H9 (cell line): ENCODE measurements around the gene SYCN. TPM values are rescaled to one million over a fixed set of nuclear protein-coding genes. Genes with fewer than 3 reads are reported as not detected.

Source experiments
- DNase-seq: peaks from one replicate; pipeline ENCODE4 v3.0.0-alpha.2; 2017
- H2AFZ ChIP-seq: one replicate; pipeline ENCODE4 v1.6.1; 2013; ENCODE audit warnings: mild to moderate bottlenecking, low read length, control low read depth, moderate library complexity
- H2AK5ac ChIP-seq: 2 replicates; pipeline ENCODE4 v1.6.1; 2013; ENCODE audit warnings: low read length, control low read depth, mixed read lengths; ENCODE audit not compliant: insufficient read length
- H2BK120ac ChIP-seq: one replicate; pipeline ENCODE4 v1.6.1; 2013; ENCODE audit warnings: low read depth, mild to moderate bottlenecking, low read length, control low read depth, inconsistent platforms; ENCODE audit not compliant: poor library complexity, severe bottlenecking
- H2BK12ac ChIP-seq: 2 replicates; pipeline ENCODE4 v1.6.1; 2013; ENCODE audit warnings: low read length, control low read depth, mixed read lengths, low read depth; ENCODE audit not compliant: insufficient read length
- H2BK15ac ChIP-seq: 2 replicates; pipeline ENCODE4 v1.6.1; 2013; ENCODE audit warnings: low read depth, low read length, control low read depth
- H2BK20ac ChIP-seq: one replicate; pipeline ENCODE4 v1.6.1; 2013; ENCODE audit warnings: low read depth, mild to moderate bottlenecking, low read length, control low read depth, inconsistent platforms; ENCODE audit not compliant: poor library complexity, severe bottlenecking
- H2BK5ac ChIP-seq: 2 replicates; pipeline ENCODE4 v1.6.1; 2013; ENCODE audit warnings: low read length, control low read depth, mixed read lengths; ENCODE audit not compliant: insufficient read length
- H3K14ac ChIP-seq: 2 replicates; pipeline ENCODE4 v1.6.1; 2013; ENCODE audit warnings: low read length, control low read depth; ENCODE audit not compliant: insufficient read depth
- H3K18ac ChIP-seq: 2 replicates; pipeline ENCODE4 v1.6.1; 2013; ENCODE audit warnings: low read depth, mild to moderate bottlenecking, mixed read lengths, low read length, control low read depth; ENCODE audit not compliant: insufficient read length
- H3K23ac ChIP-seq: 2 replicates; pipeline ENCODE4 v1.6.1; 2013; ENCODE audit warnings: low read length, control low read depth, mixed read lengths, low read depth; ENCODE audit not compliant: insufficient read length
- H3K23me2 ChIP-seq: 2 replicates; pipeline ENCODE4 v1.6.1; 2013; ENCODE audit warnings: low read depth, mild to moderate bottlenecking, mixed read lengths, low read length, control low read depth; ENCODE audit not compliant: insufficient read length, poor library complexity, severe bottlenecking
- H3K27ac ChIP-seq: 2 replicates; pipeline ENCODE4 v1.5.1; 2013; ENCODE audit warnings: low read length, control low read depth, mixed read lengths, low read depth; ENCODE audit not compliant: insufficient read length
- H3K27me3 ChIP-seq: 2 replicates; pipeline ENCODE4 v1.6.1; 2013; ENCODE audit warnings: low read length, control low read depth, inconsistent platforms; ENCODE audit not compliant: insufficient read depth
- H3K4ac ChIP-seq: 2 replicates; pipeline ENCODE4 v1.6.1; 2013; ENCODE audit warnings: low read depth, mild to moderate bottlenecking, control low read depth, inconsistent platforms, low read length, moderate library complexity
- H3K4me1 ChIP-seq: 2 replicates; pipeline ENCODE4 v1.6.1; 2013; ENCODE audit warnings: low read length, control low read depth, inconsistent platforms; ENCODE audit not compliant: insufficient read depth
- H3K4me2 ChIP-seq: 2 replicates; pipeline ENCODE4 v1.6.1; 2013; ENCODE audit warnings: low read length, control low read depth, mixed read lengths; ENCODE audit not compliant: insufficient read length, insufficient read depth
- H3K56ac ChIP-seq: 2 replicates; pipeline ENCODE4 v1.6.1; 2013; ENCODE audit warnings: low read depth, mild to moderate bottlenecking, mixed read lengths, low read length, control low read depth; ENCODE audit not compliant: insufficient read length
- H3K79me1 ChIP-seq: 2 replicates; pipeline ENCODE4 v1.6.1; 2013; ENCODE audit warnings: low read depth, mild to moderate bottlenecking, moderate library complexity, low read length, control low read depth, inconsistent platforms; ENCODE audit not compliant: insufficient read depth, poor library complexity, severe bottlenecking
- H3K79me2 ChIP-seq: 2 replicates; pipeline ENCODE4 v1.6.1; 2013; ENCODE audit warnings: low read length, control low read depth, inconsistent platforms; ENCODE audit not compliant: insufficient read depth
- H3K9ac ChIP-seq: 2 replicates; pipeline ENCODE4 v1.6.1; 2013; ENCODE audit warnings: low read length, control low read depth, mixed read lengths; ENCODE audit not compliant: insufficient read length; ENCODE audit errors: extremely low read depth
- H3K9me3 ChIP-seq: one replicate; pipeline ENCODE4 v1.6.1; 2013; ENCODE audit warnings: low read depth, low read length, inconsistent platforms; ENCODE audit not compliant: control insufficient read depth
- H3T11ph ChIP-seq: one replicate; pipeline ENCODE4 v1.6.1; 2013; ENCODE audit warnings: mild to moderate bottlenecking, low read length, control low read depth, inconsistent platforms
- H4K20me1 ChIP-seq: one replicate; pipeline ENCODE4 v1.6.1; 2013; ENCODE audit not compliant: control insufficient read depth, insufficient read length, insufficient read depth
- H4K5ac ChIP-seq: 2 replicates; pipeline ENCODE4 v1.6.1; 2013; ENCODE audit warnings: low read depth, mild to moderate bottlenecking, mixed read lengths, low read length, control low read depth; ENCODE audit not compliant: insufficient read length
- H4K8ac ChIP-seq: replicated peaks from 2 replicates; pipeline ENCODE4 v1.6.1; 2013; ENCODE audit warnings: low read length, control low read depth, mixed read lengths, low read depth; ENCODE audit not compliant: insufficient read length
- H4K91ac ChIP-seq: 2 replicates; pipeline ENCODE4 v1.6.1; 2013; ENCODE audit warnings: low read depth, mild to moderate bottlenecking, moderate library complexity, mixed read lengths, low read length, control low read depth; ENCODE audit not compliant: insufficient read length
- H3K27ac Mint-ChIP-seq, 3 experiments: 2 replicates in 2 of 3; 3 replicates in 1 of 3; pipeline ENCODE4 v1.8.0; 2020 to 2021; ENCODE audit warnings: mixed read lengths in 3 of 3, mild to moderate bottlenecking in 1 of 3, moderate library complexity in 1 of 3
- H3K27me3 Mint-ChIP-seq: 2 replicates; pipeline ENCODE4 v1.8.0; 2021; ENCODE audit warnings: low read depth, mild to moderate bottlenecking, moderate library complexity, mixed read lengths
- H3K36me3 Mint-ChIP-seq, 3 experiments: 2 replicates in 2 of 3; 3 replicates in 1 of 3; pipeline ENCODE4 v1.8.0; 2020 to 2021; ENCODE audit warnings: low read depth in 3 of 3, mixed read lengths in 3 of 3; ENCODE audit not compliant: insufficient read depth in 1 of 3
- H3K4me1 Mint-ChIP-seq, 2 experiments: 2 replicates each; pipeline ENCODE4 v1.8.0; 2020; ENCODE audit warnings: mixed read lengths in 2 of 2
- H3K4me3 Mint-ChIP-seq, 2 experiments: 2 replicates in 1 of 2; 3 replicates in 1 of 2; pipeline ENCODE4 v1.8.0; 2020 to 2021; ENCODE audit warnings: mild to moderate bottlenecking in 2 of 2, mixed read lengths in 2 of 2, moderate library complexity in 1 of 2
- H3K9me3 Mint-ChIP-seq, 2 experiments: 2 replicates in 1 of 2; 3 replicates in 1 of 2; pipeline ENCODE4 v1.8.0; 2020; ENCODE audit warnings: mild to moderate bottlenecking in 2 of 2, mixed read lengths in 2 of 2, moderate library complexity in 1 of 2
- CTCF ChIP-seq: fragments of 200-600 bp; sonication (generic); conservative IDR thresholded peaks from 3 replicates; pipeline ENCODE4 v1.8.0; 2021; ENCODE audit warnings: antibody characterized with exemption, mild to moderate bottlenecking
- WGBS: extraction: QIAGEN DNeasy Blood & Tissue Kit; methylation state at CpG from one replicate; pipeline ENCODE4 v1.1.7; 2013; ENCODE audit warnings: missing lambda C conversion rate, low lambda C conversion rate, mixed read lengths; ENCODE audit not compliant: insufficient read length; ENCODE audit errors: extremely low coverage; 5-methylcytosine and 5-hydroxymethylcytosine counted together
- total RNA-seq: library from RNA; stranded (reverse); gene quantifications from 2 replicates; pipeline ENCODE4 v1.2.1, GENCODE V29; 2021

SYCN gene
- total RNA-seq, 1 experiment from 2014 or later: not detected

DNA sequence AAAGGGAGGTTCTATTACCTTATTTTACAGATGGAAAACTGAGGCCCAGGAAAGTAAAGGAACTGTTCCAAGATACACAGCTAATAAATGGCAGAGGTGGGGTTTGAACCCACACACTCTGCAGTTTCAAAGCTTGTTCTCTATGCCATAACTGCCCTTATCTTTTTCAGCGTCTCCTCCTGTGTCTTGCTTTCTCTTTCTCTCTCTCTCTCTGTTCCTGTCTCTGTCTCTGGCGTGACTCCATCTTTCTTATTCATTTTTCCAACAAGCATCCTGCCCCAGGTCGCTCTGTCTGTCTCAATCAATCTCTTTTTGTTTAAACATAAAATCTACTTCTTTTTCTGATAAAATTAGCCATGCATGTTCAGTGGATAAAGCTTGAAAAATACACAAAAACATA is 47.8 kb upstream of the SYCN start:
- H3K4me1 ChIP-seq: no peaks in the 10 kb centered on the region
- no peak overlapping the region for H3K4me2 ChIP-seq
- no peak for DNase-seq
- H3K9me3 ChIP-seq: no peaks in the 10 kb centered on the region
- peaks cover 2 to 5% of the 10 kb centered on the region in 2 experiments; a peak in 2 of 4 replicates for H3K4me1 Mint-ChIP-seq
- H2BK20ac ChIP-seq: no peak overlapping the region
- no peak overlapping the region for H3T11ph ChIP-seq
- no peak overlapping the region for H2BK120ac ChIP-seq
- H4K20me1 ChIP-seq: no peaks in the 10 kb centered on the region
- no peak overlapping the region for H3K4me3 Mint-ChIP-seq
- H2AK5ac ChIP-seq: no peak overlapping the region
- no peak overlapping the region for H2BK12ac ChIP-seq
- no peak overlapping the region for H2BK5ac ChIP-seq
- no peak for TF ChIP-seq CTCF
- H3K18ac ChIP-seq: no peak overlapping the region
- no peaks in the 10 kb centered on the region for H3K9me3 Mint-ChIP-seq
- H3K27me3 ChIP-seq: peaks cover 34% of the 10 kb centered on the region; the same call in 1 of the 2 replicates
- H4K8ac ChIP-seq: no peak overlapping the region
- no peak overlapping the region for H3K56ac ChIP-seq
- no peak overlapping the region for H3K4ac ChIP-seq
- H3K23ac ChIP-seq: no peak overlapping the region
- H3K27ac ChIP-seq: no peak overlapping the region
- H2AFZ ChIP-seq: no peak overlapping the region
- no peak overlapping the region for H3K27ac Mint-ChIP-seq
- H3K79me1 ChIP-seq: no peaks in the 10 kb centered on the region
- H4K5ac ChIP-seq: no peak overlapping the region
- H3K27me3 Mint-ChIP-seq: peaks cover 95% of the 10 kb centered on the region
- no peaks in the 10 kb centered on the region for H3K79me2 ChIP-seq
- H2BK15ac ChIP-seq: no peak overlapping the region
- H4K91ac ChIP-seq: no peak overlapping the region
- no CpG with 5 or more reads among the region's 3 CpGs for WGBS
- H3K23me2 ChIP-seq: peaks cover 9% of the 10 kb centered on the region
- no peak overlapping the region for H3K9ac ChIP-seq
- no peak overlapping the region for H3K14ac ChIP-seq
- no peaks in the 10 kb centered on the region for H3K36me3 Mint-ChIP-seq
